NT2/D1 (cell line): ENCODE results near the gene ATP10A.

Source experiments
- YY1 ChIP-seq: IDR thresholded peaks from 2 replicates; pipeline ENCODE4 v1.6.1; 2011; ENCODE audit not compliant: insufficient read length, insufficient read depth
- ZNF274 ChIP-seq: IDR thresholded peaks from 2 replicates; pipeline ENCODE4 v1.6.1; 2011; ENCODE audit warnings: mild to moderate bottlenecking, low read depth, low read length

- TF ChIP-seq ZNF274 (no peak), YY1 (no peak)
Measured at GRCh38 chr15:25687689-25688088, 175.4 kb downstream of the ATP10A start.
